Vagina (tissue), 2 donors: ENCODE measurements around the gene CIBAR2. TPM values are rescaled to one million over a fixed set of nuclear protein-coding genes. Genes with fewer than 3 reads are reported as not detected.

ENCODE experiments used
- DNase-seq, 2 donors: peaks; one replicate each; pipeline ENCODE4 v3.0.0-alpha.2; 2017; ENCODE audit errors: extremely low spot score in 2 of 2
- H3K27ac ChIP-seq: fragments of 200-600 bp; sonication (generic); one replicate; pipeline ENCODE4 v1.5.1; 2019
- H3K27me3 ChIP-seq: fragments of 200-600 bp; sonication (generic); one replicate; pipeline ENCODE4 v1.5.1; 2019
- H3K36me3 ChIP-seq, 2 donors: fragments of 200-600 bp; sonication (generic); one replicate each; pipeline ENCODE4 v1.5.1; 2017 to 2019
- H3K4me1 ChIP-seq: fragments of 200-600 bp; sonication (generic); one replicate; pipeline ENCODE4 v1.5.1; 2019
- H3K4me3 ChIP-seq, 2 donors: fragments of 200-600 bp; sonication (generic); 1 replicate in 1 of 2; 2 replicates in 1 of 2; pipeline ENCODE4 v1.5.1; 2016 to 2019
- H3K9me3 ChIP-seq: fragments of 200-600 bp; sonication (generic); one replicate; pipeline ENCODE4 v1.5.1; 2019
- POLR2A ChIP-seq, 2 donors: fragments of 450-650 bp; IDR thresholded peaks; one replicate each; pipeline ENCODE4 v1.6.1; 2017; ENCODE audit warnings: antibody characterized with exemption in 2 of 2, mild to moderate bottlenecking in 2 of 2, moderate library complexity in 2 of 2
- POLR2AphosphoS5 ChIP-seq, 2 donors: sonication (generic); formaldehyde crosslinking; IDR thresholded peaks; one replicate each; pipeline ENCODE4 v1.9.0; 2017; ENCODE audit warnings: antibody characterized with exemption in 2 of 2, mild to moderate bottlenecking in 2 of 2, low read depth in 1 of 2; ENCODE audit not compliant: insufficient read depth in 1 of 2
- intact Hi-C: fragments of 100-400 bp; cut with DNase I; formaldehyde crosslinking; loops from one replicate; pipeline ENCODE4 v1.15.1; 2023
- total RNA-seq: library from RNA; depleted of rRNA; stranded (reverse); fragments of >200 nt; gene quantifications from one replicate; pipeline ENCODE4 v1.2.3, GENCODE V29; 2016
- TF ChIP-seq, protein P1 (sequence below), 3 experiments: fragments of 450-650 bp in 2 of 3; fragments of 200-600 bp in 1 of 3; sonication (generic) in 1 of 3; IDR thresholded peaks; one replicate each; pipeline ENCODE4 v1.5.1; 2017 to 2019; ENCODE audit warnings: antibody characterized with exemption in 3 of 3, mild to moderate bottlenecking in 2 of 3, moderate library complexity in 2 of 3

Gene CIBAR2
- total RNA-seq, 1 donor from 2014 or later = not detected

DNA sequence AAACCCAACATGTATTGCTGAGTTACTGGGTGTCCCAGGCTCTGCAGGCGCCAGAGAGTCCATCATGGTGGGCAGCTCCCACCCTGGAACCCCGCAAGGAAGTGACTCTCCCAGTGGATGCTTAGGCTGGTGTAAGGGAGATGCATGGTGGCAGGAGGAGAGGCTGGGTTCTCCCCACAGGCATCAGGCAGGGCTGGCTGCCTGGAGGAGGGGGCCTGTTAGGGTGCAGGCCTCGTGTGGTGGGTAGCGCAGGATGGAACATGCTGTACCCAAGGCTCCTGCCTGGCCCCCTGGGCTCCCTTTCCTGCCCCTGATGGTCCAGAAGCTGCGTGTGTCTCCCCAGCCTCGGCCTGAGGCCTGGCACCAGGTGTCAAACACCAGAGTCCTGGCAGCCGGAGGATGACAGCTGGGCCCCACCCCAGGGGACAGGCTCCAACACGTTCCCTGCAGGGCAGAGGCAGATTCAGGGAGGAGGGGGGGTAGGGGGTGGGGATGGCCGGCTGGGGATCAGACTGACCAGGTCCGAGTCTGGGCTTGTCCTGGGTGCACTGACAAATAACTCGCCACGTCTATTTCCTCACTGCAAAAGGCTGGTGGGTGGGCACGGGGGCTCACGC, 40.2 kb upstream of the CIBAR2 start:
- Histone ChIP-seq H3K27ac (peak overlapping the region; percentile 34), H3K9me3 (no peaks in the 10 kb centered on the region), H3K4me1 (peaks cover 51% of the 10 kb centered on the region), H3K27me3 (no peaks in the 10 kb centered on the region), H3K4me3 (no peak overlapping the region), H3K36me3 (no peaks in the 10 kb centered on the region)
- no peak for DNase-seq
- intact Hi-C loops = no loop called here
- TF ChIP-seq, protein P1, sequence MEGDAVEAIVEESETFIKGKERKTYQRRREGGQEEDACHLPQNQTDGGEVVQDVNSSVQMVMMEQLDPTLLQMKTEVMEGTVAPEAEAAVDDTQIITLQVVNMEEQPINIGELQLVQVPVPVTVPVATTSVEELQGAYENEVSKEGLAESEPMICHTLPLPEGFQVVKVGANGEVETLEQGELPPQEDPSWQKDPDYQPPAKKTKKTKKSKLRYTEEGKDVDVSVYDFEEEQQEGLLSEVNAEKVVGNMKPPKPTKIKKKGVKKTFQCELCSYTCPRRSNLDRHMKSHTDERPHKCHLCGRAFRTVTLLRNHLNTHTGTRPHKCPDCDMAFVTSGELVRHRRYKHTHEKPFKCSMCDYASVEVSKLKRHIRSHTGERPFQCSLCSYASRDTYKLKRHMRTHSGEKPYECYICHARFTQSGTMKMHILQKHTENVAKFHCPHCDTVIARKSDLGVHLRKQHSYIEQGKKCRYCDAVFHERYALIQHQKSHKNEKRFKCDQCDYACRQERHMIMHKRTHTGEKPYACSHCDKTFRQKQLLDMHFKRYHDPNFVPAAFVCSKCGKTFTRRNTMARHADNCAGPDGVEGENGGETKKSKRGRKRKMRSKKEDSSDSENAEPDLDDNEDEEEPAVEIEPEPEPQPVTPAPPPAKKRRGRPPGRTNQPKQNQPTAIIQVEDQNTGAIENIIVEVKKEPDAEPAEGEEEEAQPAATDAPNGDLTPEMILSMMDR (IDR thresholded peaks at IDR 0.05) = no peak
- no peak for TF ChIP-seq POLR2A (IDR thresholded peaks at IDR 0.05)
- no peak for TF ChIP-seq POLR2AphosphoS5 (IDR thresholded peaks at IDR 0.05; ENCODE audit: insufficient read depth in 1 of 2, low read depth in 1 of 2)

DNA sequence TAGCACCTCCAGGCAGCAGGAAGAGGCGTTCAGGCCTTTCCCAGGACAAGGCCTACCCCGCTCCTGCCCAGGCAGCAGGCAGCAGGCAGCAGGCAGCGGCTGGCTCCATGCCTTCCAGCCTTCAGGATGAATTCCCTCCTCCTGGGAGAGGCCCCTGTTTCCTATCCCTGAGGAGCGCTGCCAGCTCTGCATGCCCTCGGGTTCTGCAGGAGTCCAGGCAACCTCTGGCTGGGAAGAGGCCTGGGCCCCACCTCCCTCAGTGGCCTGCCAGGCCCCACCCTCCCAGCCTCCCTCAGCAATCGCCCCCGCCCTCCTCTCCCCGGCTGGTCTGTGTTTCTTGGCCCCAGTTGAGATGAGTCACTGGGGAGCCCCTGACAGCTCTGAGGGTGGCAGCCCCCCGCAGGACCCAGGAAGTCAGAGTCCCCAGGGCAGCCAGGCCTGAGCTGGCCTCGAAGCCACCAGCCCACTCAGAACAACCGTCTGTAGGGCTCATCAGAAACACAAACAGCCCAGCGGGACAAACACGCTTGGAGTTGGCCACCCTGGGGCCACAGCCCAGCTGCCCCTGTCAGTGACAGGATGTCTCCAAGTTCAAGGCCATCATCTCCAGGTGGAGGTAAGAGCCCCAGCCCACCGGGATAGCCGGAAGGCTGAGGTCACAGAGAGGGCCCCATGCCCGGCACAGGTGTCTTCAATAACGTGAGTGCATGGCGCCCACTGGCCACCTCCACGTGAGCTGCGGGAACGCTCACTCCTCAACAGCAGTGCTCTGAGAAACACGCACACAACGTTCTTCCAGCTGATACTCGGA, 39.5 kb upstream of the CIBAR2 start:
- Histone ChIP-seq H3K36me3 (no peaks in the 10 kb centered on the region), H3K4me1 (peaks cover 58% of the 10 kb centered on the region), H3K27ac (peak overlapping the region; percentile 51), H3K27me3 (no peaks in the 10 kb centered on the region), H3K9me3 (no peaks in the 10 kb centered on the region), H3K4me3 (no peak overlapping the region)
- no peak for DNase-seq
- intact Hi-C loops = no loop called here
- no peak for TF ChIP-seq POLR2A (IDR thresholded peaks at IDR 0.05)
- TF ChIP-seq, protein P1 (IDR thresholded peaks at IDR 0.05) = no peak
- peak in 1 of 2 donors; percentile 62 for TF ChIP-seq POLR2AphosphoS5 (IDR thresholded peaks at IDR 0.05; ENCODE audit: insufficient read depth in 1 of 2, low read depth in 1 of 2)

DNA sequence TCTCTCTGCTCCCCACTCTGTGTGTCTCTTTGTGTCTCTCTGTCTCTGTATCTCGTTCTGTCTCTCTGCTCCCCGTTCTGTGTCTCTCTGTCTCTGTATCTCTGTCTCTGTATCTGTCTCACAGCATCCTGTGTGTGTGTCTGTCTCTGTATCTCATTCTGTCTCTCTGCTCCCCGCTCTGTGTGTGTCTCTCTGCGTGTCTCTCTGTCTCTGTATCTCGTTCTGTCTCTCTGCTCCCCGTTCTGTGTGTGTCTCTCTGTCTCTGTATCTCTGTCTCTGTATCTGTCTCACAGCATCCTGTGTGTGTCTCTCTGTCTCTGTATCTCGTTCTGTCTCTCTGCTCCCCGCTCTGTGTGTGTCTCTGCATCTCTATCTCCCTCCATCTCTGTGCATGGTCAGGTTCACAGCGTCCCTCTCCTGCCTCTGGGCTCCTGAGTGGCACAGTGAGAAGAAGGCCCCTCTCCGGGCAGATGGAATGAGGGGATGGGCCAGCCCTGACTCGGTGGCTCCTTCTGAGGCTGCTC, 38.9 kb upstream of the CIBAR2 start:
- H3K36me3 ChIP-seq = no peaks in the 10 kb centered on the region
- DNase-seq = no peak
- H3K27me3 ChIP-seq = no peaks in the 10 kb centered on the region
- peaks cover 62% of the 10 kb centered on the region for H3K4me1 ChIP-seq
- TF ChIP-seq POLR2AphosphoS5 (IDR thresholded peaks at IDR 0.05; ENCODE audit: insufficient read depth in 1 of 2, low read depth in 1 of 2) = no peak
- TF ChIP-seq POLR2A (IDR thresholded peaks at IDR 0.05) = no peak
- TF ChIP-seq, protein P1 (IDR thresholded peaks at IDR 0.05) = no peak
- no peaks in the 10 kb centered on the region for H3K9me3 ChIP-seq
- peak overlapping the region; percentile 51 for H3K27ac ChIP-seq
- intact Hi-C loops = no loop called here
- no peak overlapping the region for H3K4me3 ChIP-seq

DNA sequence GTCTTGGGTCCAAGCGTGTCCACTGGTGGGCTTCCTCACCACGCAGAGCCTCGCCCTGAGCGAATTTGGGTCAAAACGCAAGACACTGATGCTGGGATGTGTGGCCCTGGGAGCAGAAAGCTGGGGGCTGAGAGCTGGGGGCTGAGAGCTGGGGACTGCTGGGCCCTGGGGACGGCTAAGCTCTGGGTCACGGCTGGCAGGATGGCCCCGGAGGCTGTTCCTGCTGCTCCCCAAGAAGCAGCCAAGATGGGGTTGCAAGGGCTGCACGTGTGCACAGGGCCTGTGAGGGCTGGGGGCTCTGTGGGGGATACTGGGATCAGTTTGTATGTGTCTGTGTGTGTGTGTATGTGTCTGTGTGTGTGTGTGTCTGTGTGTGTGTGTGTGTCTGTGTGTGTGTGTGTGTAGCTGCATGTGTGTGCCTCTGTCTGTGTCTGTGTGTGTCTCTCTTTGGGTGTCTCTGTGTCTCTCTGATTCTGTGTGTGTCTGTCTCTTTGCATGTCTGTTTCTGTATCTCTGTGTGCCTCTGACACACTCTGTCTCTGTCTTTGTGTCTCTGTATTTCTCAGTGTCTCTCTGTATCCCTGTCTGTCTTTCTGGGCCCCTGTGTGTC, 38.2 kb upstream of the CIBAR2 start:
- Histone ChIP-seq H3K4me3 (no peak overlapping the region), H3K27ac (no peak overlapping the region), H3K9me3 (no peaks in the 10 kb centered on the region), H3K4me1 (peaks cover 62% of the 10 kb centered on the region), H3K27me3 (no peaks in the 10 kb centered on the region), H3K36me3 (no peaks in the 10 kb centered on the region)
- intact Hi-C loops = no loop called here
- TF ChIP-seq, protein P1 (IDR thresholded peaks at IDR 0.05) = no peak
- no peak for TF ChIP-seq POLR2AphosphoS5 (IDR thresholded peaks at IDR 0.05; ENCODE audit: insufficient read depth in 1 of 2, low read depth in 1 of 2)
- no peak for TF ChIP-seq POLR2A (IDR thresholded peaks at IDR 0.05)
- no peak for DNase-seq
